T-helper 22 cell (primary cell): ENCODE data around the gene DCDC2B.

ENCODE experiments used
- DNase-seq: peaks from one replicate; pipeline ENCODE4 v3.0.0-alpha.2; 2020; ENCODE audit warnings: low read depth

The DCDC2B gene

DNA sequence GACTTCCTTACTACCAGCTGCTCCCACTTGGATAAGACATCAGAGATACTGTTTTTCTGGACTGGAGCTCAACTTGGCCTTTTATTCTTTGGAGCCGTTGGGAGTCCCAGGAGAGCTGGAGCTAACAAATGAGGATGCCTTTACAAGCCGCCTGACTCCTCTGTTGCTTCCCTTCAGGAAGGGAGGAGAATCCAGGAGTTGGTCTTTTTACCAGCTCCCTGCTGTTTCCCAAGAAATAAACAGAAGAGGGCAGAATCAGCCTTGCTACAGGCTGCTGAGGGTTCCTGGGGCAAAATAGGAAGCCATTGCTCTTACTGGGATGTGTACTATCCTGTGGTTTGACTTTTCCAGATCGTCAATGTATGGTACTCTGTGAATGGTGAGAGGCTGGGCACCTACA is 14.8 kb downstream of the DCDC2B start:
- DNase-seq, result no peak

- DNase-seq, result no peak
Measured at GRCh38 chr1:32224285-32224684, 15.4 kb downstream of the DCDC2B start.

- no peak for DNase-seq
Measured at GRCh38 chr1:32228771-32229170, 19.9 kb downstream of the DCDC2B start.

DNA sequence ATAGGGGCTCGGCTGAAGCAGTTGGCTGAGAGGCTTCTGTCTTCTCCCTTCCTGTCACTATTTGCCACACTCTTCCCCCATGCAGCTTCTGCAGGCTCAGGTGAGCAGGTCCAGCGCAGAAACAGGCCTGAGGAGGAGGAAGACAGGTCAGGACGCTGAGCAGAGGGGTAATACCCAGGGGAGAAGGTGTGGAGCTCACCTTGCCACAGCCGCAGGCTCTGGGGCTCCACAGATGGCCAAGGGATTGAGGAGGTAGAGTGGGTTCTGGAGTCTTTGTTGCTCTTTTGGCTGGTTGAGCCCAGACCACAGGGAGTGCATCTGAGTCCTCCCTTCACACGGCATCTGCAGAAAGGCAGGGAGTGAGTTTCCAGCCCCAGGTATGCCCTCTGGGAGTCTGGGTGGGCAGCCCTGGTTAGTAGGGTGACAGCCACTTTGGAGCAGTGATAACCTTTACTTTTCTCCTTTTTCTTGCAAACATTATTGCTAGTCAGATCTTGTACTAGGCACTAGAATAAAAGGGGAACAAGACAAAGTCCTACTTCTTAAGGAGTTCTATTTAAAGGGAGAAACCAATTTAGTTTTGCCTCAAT is 23.0 kb downstream of the DCDC2B start:
- no peak for DNase-seq

DNA sequence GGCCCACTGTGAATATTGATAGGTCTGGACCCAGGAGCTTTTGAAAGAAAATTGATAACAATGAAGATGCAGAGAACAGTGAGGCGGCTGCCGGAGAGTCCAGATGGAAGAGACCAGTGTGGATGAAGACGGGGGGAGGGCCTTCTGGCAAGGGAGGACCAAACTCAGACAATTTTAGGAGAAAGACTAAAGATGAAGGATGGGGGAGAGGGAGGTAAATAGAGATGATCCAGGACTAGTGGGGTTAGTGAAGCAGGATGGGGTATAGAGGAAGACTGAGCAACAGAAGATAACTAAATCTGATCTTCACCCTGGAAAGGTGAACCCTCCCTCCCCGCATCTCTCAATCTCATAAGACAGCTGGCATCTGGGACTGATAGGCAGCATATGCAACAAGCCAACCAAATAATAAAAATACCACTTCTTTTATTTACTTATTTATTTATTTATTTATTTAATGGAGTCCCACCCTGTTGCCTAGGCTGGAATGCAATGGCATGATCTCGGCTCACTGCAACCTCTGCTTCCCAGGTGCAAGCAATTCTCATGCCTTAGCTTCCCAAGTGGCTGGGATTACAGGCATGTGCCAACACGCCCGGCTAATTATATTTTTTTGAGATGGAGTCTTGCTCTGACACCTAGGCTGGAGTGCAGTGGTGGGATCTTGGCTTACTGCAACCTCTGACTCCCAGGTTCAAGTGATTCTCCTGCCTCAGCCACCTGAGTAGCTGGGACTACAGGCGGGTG is 23.8 kb downstream of the DCDC2B start:
- no peak for DNase-seq

- no peak for DNase-seq
Measured at GRCh38 chr1:32234792-32235191, 25.9 kb downstream of the DCDC2B start.

GRCh38 chr1:32239337-32239736 is 30.4 kb downstream of the DCDC2B start:
- no peak for DNase-seq

- no peak for DNase-seq
Measured at GRCh38 chr1:32239790-32240139, 30.9 kb downstream of the DCDC2B start.

DNA sequence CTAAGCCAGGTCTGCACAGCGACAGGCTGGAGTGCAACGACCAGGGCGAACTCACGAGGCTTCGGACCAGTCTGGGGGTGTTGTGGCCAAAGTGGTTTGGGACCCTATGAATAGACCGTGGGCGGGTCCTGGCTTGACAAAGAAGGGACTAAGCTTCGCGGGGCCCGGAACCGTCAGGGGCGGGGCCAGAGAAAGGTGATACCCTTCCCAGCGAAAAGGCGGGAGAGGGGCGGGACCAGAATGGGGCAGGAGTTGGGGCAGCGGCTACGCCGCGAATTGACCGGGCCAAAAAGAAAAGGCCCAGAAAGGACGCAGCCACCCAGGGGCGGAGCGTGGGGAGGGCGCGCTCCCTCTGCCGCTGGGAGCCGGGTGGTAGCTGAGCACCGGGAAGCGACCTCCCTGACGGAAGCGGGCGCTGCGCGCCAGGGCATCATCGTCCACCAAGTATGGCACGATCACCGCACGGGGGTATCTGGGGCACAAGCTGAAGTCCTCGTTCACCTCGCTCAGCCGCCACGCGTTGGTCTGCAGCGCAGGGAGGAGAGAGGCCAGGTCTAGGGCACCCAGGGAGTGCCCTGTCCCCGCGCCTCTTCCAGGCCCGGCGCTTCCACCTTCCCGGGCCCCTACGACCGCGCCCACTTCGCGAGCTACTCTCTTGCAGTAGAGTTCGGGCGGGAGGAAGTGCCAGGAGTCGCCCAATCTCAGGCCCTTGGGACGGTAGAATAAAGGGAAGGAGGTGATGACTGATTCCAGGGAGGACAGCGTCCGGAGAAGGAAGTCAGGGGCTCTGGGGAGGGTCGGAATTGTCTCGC is 31.5 kb downstream of the DCDC2B start:
- DNase-seq, result peak; percentile 51

- DNase-seq, result no peak
Measured at GRCh38 chr1:32241001-32241763, 32.3 kb downstream of the DCDC2B start.

DNA sequence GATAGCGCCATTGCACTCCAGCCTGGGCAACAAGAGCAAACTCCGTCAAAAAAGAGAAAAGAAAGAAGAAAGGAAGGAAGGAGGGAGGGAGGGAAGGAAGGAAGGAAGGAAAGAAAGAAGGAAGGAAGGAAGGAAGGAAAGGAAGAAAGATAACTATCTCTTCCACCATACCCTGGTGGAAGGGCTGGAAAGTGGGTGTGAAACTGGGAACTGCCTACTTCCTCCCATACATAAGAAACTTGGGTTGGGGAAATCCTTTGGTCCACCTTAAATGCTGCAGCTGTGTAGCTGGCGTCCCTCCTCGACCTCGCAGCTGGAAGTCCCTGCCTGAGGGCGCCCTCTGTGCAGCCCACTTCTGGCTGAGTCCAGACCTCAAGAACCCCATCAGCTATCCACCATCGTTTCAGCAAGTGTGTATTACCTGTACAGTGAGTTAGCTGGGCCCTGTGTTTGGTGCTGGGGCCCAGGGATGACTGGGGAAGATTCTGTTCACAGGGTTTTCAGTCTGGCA is 33.5 kb downstream of the DCDC2B start:
- no peak for DNase-seq

GRCh38 chr1:32246888-32247273 is 38.0 kb downstream of the DCDC2B start, which contains the start of gene FAM167B:
TSS of gene FAM167B (plus strand) at chr1:32247222. CDS start at chr1:32247422, 200 bp downstream.
- no peak for DNase-seq

DNA sequence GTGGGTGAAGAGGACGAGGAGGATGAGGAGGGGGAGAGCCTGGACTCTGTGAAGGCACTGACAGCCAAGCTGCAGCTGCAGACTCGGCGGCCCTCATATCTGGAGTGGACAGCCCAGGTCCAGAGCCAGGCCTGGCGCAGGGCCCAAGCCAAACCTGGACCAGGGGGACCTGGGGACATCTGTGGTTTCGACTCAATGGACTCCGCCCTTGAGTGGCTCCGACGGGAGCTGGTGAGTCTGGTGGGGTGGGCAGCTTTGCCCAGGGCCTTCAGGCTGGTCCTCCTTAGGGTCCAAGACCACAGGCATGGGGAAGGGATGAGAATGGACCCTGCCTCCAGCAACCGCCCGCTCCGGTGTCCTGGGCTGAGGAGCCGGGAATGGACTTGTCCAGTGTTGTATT is 38.6 kb downstream of the DCDC2B start:
- DNase-seq, result no peak

- peak; percentile 52 for DNase-seq
Measured at GRCh38 chr1:32247983-32248889, 39.3 kb downstream of the DCDC2B start.

- DNase-seq, result peak; percentile 82
Measured at GRCh38 chr1:32249831-32250525, 41.1 kb downstream of the DCDC2B start.

DNA sequence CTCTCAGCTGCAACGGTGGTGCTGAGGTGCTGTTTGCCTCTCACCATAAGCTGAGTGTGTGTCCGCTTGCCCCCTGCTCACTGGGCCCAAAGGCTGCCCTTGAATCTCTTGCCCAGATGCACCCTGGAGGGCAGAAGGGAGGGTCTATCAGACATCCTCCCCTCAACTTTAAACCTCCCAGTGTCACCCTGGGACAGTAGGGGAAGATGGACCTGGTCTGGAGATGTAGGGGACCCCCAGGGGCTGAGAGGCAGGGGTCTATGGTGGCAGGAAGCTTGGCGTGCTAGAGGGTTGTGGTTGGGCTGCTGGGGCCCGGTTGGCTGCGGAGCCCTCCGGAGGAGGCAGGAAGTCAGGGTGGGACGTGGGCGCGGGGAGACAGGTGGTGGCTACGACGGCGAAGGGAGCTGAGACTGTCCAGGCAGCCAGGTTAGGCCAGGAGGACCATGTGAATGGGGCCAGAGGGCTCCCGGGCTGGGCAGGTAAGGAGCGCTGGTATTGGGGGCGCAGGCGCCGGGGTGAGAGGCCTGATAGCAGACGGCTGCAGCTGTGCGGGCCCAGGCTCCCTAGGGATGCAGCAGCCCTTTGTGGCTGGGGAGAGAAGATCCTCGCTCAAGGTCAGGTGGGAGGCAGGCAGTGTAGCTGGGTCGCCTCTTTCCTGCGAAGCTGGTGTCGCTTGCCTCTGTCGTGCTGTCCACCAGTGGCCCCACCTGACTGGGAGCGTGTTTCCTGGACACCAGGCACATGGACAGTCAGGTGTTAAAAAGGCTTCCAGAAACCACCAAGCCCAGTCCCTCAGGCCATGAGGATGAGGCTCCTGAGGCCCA is 42.2 kb downstream of the DCDC2B start, which contains the start of gene LCK:
Gene LCK, plus strand, starts transcription at position 373 of the 824 bp plus-strand sequence. CDS start 23,065 bp downstream, outside the sequence.
- peak; percentile 34 for DNase-seq

GRCh38 chr1:32255072-32256071 is 46.5 kb downstream of the DCDC2B start:
- DNase-seq, result no peak
